Type B pancreatic cell (in vitro differentiated cells): ENCODE data around the gene LMAN2. TPM values are rescaled to one million over a fixed set of nuclear protein-coding genes. Genes with fewer than 3 reads are reported as not detected.

ENCODE experiments used
- DNase-seq: peaks from one replicate; pipeline ENCODE4 v3.0.0; 2021; ENCODE audit warnings: mixed read lengths; ENCODE audit not compliant: unreplicated experiment; ENCODE audit errors: extremely low spot score
- H3K27ac Mint-ChIP-seq: 2 replicates; pipeline ENCODE4 v1.8.0; 2021; ENCODE audit warnings: mild to moderate bottlenecking, mixed read lengths
- H3K27me3 Mint-ChIP-seq: 2 replicates; pipeline ENCODE4 v1.8.0; 2021; ENCODE audit warnings: mixed read lengths
- H3K36me3 Mint-ChIP-seq: 2 replicates; pipeline ENCODE4 v1.8.0; 2021; ENCODE audit warnings: mixed read lengths
- H3K4me1 Mint-ChIP-seq: one replicate; pipeline ENCODE4 v1.8.0; 2021; ENCODE audit warnings: mixed read lengths; ENCODE audit not compliant: unreplicated experiment
- H3K4me3 Mint-ChIP-seq: 2 replicates; pipeline ENCODE4 v1.8.0; 2021; ENCODE audit warnings: mild to moderate bottlenecking, mixed read lengths
- H3K9me3 Mint-ChIP-seq: 2 replicates; pipeline ENCODE4 v1.8.0; 2021; ENCODE audit warnings: mixed read lengths
- CTCF ChIP-seq: fragments of 200-600 bp; sonication (generic); conservative IDR thresholded peaks from 2 replicates; pipeline ENCODE4 v1.5.0; 2021; ENCODE audit warnings: antibody characterized with exemption, mild to moderate bottlenecking
- total RNA-seq: library from RNA; stranded (reverse); gene quantifications from 2 replicates; pipeline ENCODE4 v1.2.1, GENCODE V29; 2021; ENCODE audit warnings: low replicate concordance

The LMAN2 gene
- total RNA-seq, 1 donor from 2014 or later: 102 TPM

GRCh38 chr5:177396078-177396477, 44.6 kb upstream of the LMAN2 start:
- H3K4me1 Mint-ChIP-seq: no peaks in the 10 kb centered on the region
- no peak for TF ChIP-seq CTCF
- DNase-seq: no peak

GRCh38 chr5:177393990-177394389, 42.5 kb upstream of the LMAN2 start:
- no peak for TF ChIP-seq CTCF
- DNase-seq: no peak
- Mint-ChIP-seq H3K4me1 (peaks cover 14% of the 10 kb centered on the region), H3K36me3 (no peaks in the 10 kb centered on the region), H3K4me3 (no peak overlapping the region), H3K27me3 (peaks cover 13% of the 10 kb centered on the region), H3K9me3 (no peaks in the 10 kb centered on the region), H3K27ac (no peak overlapping the region)

More at GRCh38 chr5:177396078-177396477, 44.6 kb upstream of the LMAN2 start:
- Mint-ChIP-seq H3K27me3 (peaks cover 13% of the 10 kb centered on the region), H3K27ac (no peak overlapping the region), H3K9me3 (no peaks in the 10 kb centered on the region), H3K36me3 (no peaks in the 10 kb centered on the region), H3K4me3 (no peak overlapping the region)

DNA sequence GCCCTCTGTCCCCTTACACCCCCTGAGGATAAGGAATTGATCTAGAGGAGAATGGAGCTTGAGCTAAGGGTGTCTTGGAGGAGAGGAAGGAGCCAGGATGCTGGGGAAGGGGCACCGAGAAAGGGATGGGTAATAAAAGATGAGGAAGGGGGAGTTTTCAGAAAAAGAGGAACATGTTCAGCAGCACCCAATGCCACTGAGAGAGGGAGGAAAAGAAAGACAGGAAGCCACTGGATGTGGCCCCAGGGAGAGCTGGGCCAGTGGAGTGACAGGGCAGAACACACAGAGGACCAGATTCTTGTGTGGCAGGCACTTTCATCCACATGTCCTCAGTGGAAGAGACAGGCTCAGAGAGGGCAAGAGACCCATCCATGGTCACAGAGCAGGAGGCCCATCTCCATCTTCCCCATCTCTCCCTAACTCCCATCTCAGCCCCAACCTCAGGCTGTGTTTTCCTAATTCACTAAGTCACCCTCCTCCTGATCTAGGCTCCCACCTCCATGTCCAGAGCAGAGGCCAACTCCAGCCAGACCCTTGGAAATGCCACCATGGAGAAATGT, 41.8 kb upstream of the LMAN2 start:
- Mint-ChIP-seq H3K36me3 (no peaks in the 10 kb centered on the region), H3K4me1 (peaks cover 21% of the 10 kb centered on the region), H3K9me3 (no peaks in the 10 kb centered on the region), H3K27me3 (peaks cover 9% of the 10 kb centered on the region), H3K4me3 (no peak overlapping the region), H3K27ac (no peak overlapping the region)
- TF ChIP-seq CTCF: no peak
- DNase-seq: no peak

DNA sequence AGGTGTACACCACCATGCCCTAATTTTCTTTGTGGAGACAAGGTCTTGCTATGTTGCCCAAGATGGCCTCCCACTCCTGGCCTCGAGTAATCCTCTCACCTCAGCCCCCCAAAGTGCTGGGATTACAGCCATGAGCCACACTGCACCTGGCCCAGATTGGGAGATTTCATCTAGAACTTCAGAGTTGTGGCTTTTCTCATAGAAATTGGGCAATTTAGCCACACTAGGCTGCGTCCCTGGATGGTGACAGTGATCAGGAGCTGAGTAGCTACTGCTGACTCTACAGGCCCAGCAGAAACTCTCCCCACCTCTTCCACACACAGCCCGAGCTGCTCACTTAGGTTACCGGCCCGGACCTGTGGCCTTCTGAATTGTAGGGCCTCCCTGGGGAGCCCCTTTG, 41.3 kb upstream of the LMAN2 start:
- no peak for DNase-seq
- no peak overlapping the region for H3K4me3 Mint-ChIP-seq
- TF ChIP-seq CTCF: no peak
- no peak overlapping the region for H3K27ac Mint-ChIP-seq
- H3K27me3 Mint-ChIP-seq: peaks cover 9% of the 10 kb centered on the region
- no peaks in the 10 kb centered on the region for H3K9me3 Mint-ChIP-seq
- no peaks in the 10 kb centered on the region for H3K36me3 Mint-ChIP-seq
- H3K4me1 Mint-ChIP-seq: peaks cover 21% of the 10 kb centered on the region

GRCh38 chr5:177390363-177391300, 39.2 kb upstream of the LMAN2 start:
- H3K4me1 Mint-ChIP-seq: peaks cover 21% of the 10 kb centered on the region
- peak overlapping the region; percentile 93 for H3K27ac Mint-ChIP-seq
- TF ChIP-seq CTCF: peak; percentile 98

More at GRCh38 chr5:177390363-177391300, 39.2 kb upstream of the LMAN2 start:
- H3K27me3 Mint-ChIP-seq: peaks cover 4% of the 10 kb centered on the region
- no peaks in the 10 kb centered on the region for H3K9me3 Mint-ChIP-seq
- H3K36me3 Mint-ChIP-seq: no peaks in the 10 kb centered on the region
- peak overlapping the region; percentile 56 for H3K4me3 Mint-ChIP-seq
- peak; percentile 89 for DNase-seq
